ENCODE measurements around the gene ZHX3.

ZHX3 gene

DNA sequence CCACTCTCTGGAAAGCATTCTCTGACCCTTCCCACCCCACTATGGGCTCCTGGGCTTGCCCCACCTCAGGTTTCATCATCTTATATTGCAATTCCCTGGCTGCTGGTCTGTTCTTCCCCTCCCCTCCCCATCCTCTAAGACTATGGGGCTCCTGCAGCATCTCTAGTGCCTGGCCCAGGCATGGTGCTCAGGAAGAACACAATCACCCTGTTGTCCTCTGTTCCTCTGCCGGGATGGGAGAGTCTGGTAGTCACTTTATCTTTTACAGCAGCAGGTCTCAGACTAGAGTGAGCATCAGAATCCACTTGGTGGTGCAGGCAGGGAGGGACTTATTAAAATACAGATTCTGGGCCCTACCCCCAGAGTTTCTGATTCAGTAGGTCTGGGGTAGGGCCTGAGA, 18.1 kb upstream of the ZHX3 start:
- no peak for TF ChIP-seq SPI1 (IDR thresholded peaks at IDR 0.05; ENCODE audit: low read depth, low read length)
- no peak for TF ChIP-seq TAF1 (IDR thresholded peaks at IDR 0.05; ENCODE audit: low read depth, low read length)
- TF ChIP-seq POU2F2 (IDR thresholded peaks at IDR 0.05; ENCODE audit: low read depth, low read length), result no peak
- no peak for TF ChIP-seq POLR2A (IDR thresholded peaks at IDR 0.05; ENCODE audit: low read depth, low read length)
- TF ChIP-seq PAX5 (IDR thresholded peaks at IDR 0.05; ENCODE audit: insufficient read depth, low read length, severe bottlenecking), result no peak
- FAIRE-seq (no peak), DNase-seq (ENCODE audit: insufficient read length, low spot score) (no peak)

DNA sequence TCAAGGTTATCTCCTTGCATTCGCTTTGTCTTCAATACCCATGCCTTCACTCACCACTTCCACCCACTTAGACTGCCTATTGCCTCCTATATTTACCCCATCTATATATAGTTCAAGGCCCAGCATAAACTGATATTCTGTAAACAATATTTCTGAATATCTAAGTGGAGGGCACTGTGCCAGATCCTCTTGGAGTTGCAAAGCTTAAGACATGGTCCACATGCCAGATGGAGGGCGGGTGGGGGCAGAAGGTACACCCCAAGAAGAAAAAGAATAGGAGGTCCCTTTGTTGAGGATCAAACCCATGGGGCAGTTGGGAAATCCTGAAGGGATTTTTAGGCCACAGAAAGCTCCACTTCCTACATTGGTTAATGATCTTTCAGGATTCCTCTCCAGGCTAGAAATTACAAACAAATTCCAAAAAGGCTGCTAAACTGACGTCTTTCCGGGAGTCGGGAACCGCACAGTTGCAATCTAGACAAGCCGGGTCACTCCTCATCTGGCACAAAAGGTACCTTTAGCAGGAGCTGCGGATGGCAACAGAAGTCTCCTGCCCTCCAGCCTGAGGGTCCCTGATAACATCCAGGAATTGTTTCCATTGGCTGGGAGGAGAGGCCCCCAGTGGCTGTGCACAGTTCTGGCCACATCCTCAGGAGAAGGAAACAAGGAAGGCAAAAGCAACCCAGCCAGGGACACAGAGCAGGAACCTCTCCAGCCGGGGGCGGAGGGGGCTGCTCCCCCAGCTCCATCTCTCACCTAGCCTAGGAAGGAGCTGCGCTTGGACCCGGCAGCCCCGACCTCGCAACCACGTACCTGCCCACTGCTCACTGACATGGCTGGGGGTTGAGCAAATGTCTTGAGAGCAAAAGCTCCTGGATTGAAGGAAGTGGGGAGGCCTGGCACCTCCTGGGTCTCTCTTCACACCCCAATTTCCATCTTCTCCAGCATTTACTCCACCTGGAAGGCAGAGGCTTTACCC, 17.2 kb upstream of the ZHX3 start:
- TF ChIP-seq POLR2A (IDR thresholded peaks at IDR 0.05; ENCODE audit: low read depth, low read length) (no peak), POLR2AphosphoS5 (IDR thresholded peaks at IDR 0.05; ENCODE audit: low read depth, low read length) (no peak), TAF1 (IDR thresholded peaks at IDR 0.05; ENCODE audit: low read depth, low read length) (no peak), PAX5 (IDR thresholded peaks at IDR 0.05; ENCODE audit: insufficient read depth, low read length, severe bottlenecking) (no peak), SPI1 (IDR thresholded peaks at IDR 0.05; ENCODE audit: low read depth, low read length) (no peak), POU2F2 (IDR thresholded peaks at IDR 0.05; ENCODE audit: low read depth, low read length) (no peak)
- DNase-seq (ENCODE audit: insufficient read length, low spot score), result no peak
- FAIRE-seq, result no peak

DNA sequence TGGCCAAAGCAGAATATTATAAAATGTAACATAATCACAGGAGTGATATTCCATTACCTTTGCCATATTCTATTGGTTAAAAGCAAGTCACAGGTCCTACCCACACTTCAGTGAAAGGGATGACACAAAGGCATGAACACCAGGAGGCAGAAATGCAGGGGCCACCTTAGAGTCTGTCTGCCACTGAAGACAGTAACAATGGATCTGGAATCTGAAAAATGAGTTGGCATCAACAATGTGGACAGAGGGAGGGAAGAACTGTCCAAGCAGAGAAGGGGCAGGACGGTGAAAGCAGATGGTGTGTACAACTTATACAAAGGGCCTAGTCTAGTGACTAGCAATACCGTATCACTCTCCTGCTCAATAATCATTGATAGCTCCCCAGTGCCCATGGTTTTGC, 16.5 kb upstream of the ZHX3 start:
- FAIRE-seq (no peak), DNase-seq (ENCODE audit: insufficient read length, low spot score) (no peak)
- TF ChIP-seq POLR2AphosphoS5 (IDR thresholded peaks at IDR 0.05; ENCODE audit: low read depth, low read length) (no peak), POU2F2 (IDR thresholded peaks at IDR 0.05; ENCODE audit: low read depth, low read length) (no peak), POLR2A (IDR thresholded peaks at IDR 0.05; ENCODE audit: low read depth, low read length) (no peak), TAF1 (IDR thresholded peaks at IDR 0.05; ENCODE audit: low read depth, low read length) (no peak), PAX5 (IDR thresholded peaks at IDR 0.05; ENCODE audit: insufficient read depth, low read length, severe bottlenecking) (no peak), SPI1 (IDR thresholded peaks at IDR 0.05; ENCODE audit: low read depth, low read length) (no peak)

DNA sequence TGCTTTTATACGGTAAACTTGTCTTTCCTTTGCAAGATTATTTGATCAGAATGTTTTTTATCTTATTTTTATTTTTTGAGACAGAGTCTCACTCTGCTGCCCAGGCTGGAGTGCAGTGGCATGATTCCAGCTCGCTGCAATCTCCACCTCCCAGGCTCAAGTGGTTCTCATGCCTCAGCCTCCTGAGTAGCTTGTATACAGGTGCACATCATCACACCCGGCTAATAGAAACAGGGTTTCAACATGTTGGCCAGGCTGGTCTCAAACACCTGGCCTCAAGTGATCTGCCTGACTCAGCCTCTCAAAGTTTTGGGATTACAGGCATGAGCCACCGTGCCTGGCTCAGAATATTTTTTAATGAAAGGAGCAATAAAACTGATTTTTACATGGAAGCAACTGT, 14.2 kb upstream of the ZHX3 start:
- DNase-seq (ENCODE audit: insufficient read length, low spot score), result no peak
- no peak for TF ChIP-seq POLR2A (IDR thresholded peaks at IDR 0.05; ENCODE audit: low read depth, low read length)
- TF ChIP-seq TAF1 (IDR thresholded peaks at IDR 0.05; ENCODE audit: low read depth, low read length), result no peak
- no peak for TF ChIP-seq PAX5 (IDR thresholded peaks at IDR 0.05; ENCODE audit: insufficient read depth, low read length, severe bottlenecking)
- no peak for TF ChIP-seq POLR2AphosphoS5 (IDR thresholded peaks at IDR 0.05; ENCODE audit: low read depth, low read length)
- no peak for TF ChIP-seq POU2F2 (IDR thresholded peaks at IDR 0.05; ENCODE audit: low read depth, low read length)
- no peak for TF ChIP-seq SPI1 (IDR thresholded peaks at IDR 0.05; ENCODE audit: low read depth, low read length)
- no peak for FAIRE-seq

DNA sequence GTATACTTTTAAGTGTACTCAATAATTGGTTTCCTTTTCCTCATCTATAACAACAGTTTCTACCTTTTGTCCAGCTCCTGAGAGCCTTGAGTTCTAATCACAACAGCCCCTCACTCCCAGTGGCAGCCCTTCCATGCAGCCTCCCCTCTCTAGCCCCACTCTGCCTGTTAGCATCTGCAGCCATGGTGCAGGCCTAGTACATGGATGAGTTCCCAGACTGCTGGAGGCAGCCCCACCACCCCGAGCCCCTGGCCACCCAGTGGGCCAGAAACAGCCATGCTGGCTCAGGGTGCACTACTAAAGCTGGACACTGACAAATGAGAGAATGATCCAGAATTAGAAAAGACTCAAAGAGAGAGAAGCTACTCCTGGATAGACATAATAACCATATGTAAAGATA, 13.4 kb upstream of the ZHX3 start:
- DNase-seq (ENCODE audit: insufficient read length, low spot score) (no peak), FAIRE-seq (no peak)

DNA sequence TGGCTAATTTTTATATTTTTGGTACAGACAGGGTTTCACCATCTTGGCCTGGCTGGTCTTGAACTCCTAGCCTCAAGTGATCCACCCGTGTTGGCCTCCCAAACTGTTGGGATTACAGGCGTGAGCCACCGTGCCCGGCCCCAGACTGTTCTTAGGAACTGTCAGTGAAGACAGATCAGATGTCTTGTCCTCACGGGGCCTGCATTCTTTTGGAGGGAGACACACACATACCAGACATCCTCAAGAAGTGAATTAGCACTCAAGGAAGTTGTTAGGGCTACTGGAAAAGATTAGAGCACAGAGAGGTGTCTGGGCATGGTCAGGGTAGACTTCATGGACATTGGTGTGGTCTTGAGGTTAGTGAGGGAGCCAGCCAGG, 12.8 kb upstream of the ZHX3 start:
- no peak for TF ChIP-seq PAX5 (IDR thresholded peaks at IDR 0.05; ENCODE audit: insufficient read depth, low read length, severe bottlenecking)
- TF ChIP-seq POLR2A (IDR thresholded peaks at IDR 0.05; ENCODE audit: low read depth, low read length), result no peak
- TF ChIP-seq POU2F2 (IDR thresholded peaks at IDR 0.05; ENCODE audit: low read depth, low read length), result no peak
- no peak for TF ChIP-seq SPI1 (IDR thresholded peaks at IDR 0.05; ENCODE audit: low read depth, low read length)
- no peak for TF ChIP-seq POLR2AphosphoS5 (IDR thresholded peaks at IDR 0.05; ENCODE audit: low read depth, low read length)
- no peak for TF ChIP-seq TAF1 (IDR thresholded peaks at IDR 0.05; ENCODE audit: low read depth, low read length)
- FAIRE-seq (no peak), DNase-seq (ENCODE audit: insufficient read length, low spot score) (no peak)

More for the DNA sequence above, 13.4 kb upstream of the ZHX3 start:
- TF ChIP-seq TAF1 (IDR thresholded peaks at IDR 0.05; ENCODE audit: low read depth, low read length), result no peak
- TF ChIP-seq SPI1 (IDR thresholded peaks at IDR 0.05; ENCODE audit: low read depth, low read length), result no peak
- TF ChIP-seq POU2F2 (IDR thresholded peaks at IDR 0.05; ENCODE audit: low read depth, low read length), result no peak
- no peak for TF ChIP-seq POLR2AphosphoS5 (IDR thresholded peaks at IDR 0.05; ENCODE audit: low read depth, low read length)
- TF ChIP-seq POLR2A (IDR thresholded peaks at IDR 0.05; ENCODE audit: low read depth, low read length), result no peak
- no peak for TF ChIP-seq PAX5 (IDR thresholded peaks at IDR 0.05; ENCODE audit: insufficient read depth, low read length, severe bottlenecking)

DNA sequence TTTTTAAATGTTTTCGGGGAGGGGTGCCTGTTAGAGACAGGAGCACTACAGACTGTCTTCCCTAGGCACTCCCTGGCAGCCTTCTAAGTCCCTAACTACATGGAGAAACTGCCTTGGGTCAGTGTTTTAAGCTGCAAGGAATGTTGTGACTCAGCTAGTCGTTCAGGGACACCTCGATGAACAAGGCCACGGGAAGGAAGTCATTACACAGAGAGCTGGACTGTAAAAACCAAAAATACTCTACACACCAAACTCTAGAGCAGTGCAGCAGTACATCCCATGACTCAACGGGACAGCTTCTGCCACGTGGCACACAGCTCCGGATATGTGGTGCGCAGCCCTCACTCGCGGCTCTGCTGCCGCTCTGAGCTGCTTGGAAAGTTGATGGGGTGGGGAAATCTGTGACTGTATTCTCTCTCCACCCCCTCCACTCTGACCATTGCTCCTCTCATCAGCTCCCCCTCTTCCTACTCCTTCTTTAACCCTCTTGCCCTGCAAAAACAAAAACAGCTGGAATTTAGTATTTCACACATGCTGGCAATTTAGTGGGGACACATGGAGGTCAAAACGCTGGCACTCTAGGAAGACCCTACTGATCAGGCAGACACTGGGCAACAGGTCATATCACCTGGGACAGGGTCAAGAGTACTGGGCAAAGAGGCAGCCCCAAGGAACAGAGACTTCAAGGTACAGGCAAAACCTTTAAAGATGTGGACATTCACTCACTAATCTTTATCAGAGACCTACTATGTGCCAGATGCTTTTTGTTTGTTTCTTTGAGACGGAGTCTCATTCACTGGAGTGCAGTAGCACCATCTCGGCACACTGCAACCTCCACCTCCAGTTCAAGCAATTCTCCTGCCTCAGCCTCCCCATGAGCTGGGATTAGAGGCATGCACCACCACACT, 12.2 kb upstream of the ZHX3 start:
- TF ChIP-seq PAX5 (IDR thresholded peaks at IDR 0.05; ENCODE audit: insufficient read depth, low read length, severe bottlenecking), result no peak
- no peak for TF ChIP-seq SPI1 (IDR thresholded peaks at IDR 0.05; ENCODE audit: low read depth, low read length)
- no peak for TF ChIP-seq POU2F2 (IDR thresholded peaks at IDR 0.05; ENCODE audit: low read depth, low read length)
- no peak for TF ChIP-seq TAF1 (IDR thresholded peaks at IDR 0.05; ENCODE audit: low read depth, low read length)
- TF ChIP-seq POLR2A (IDR thresholded peaks at IDR 0.05; ENCODE audit: low read depth, low read length), result no peak
- TF ChIP-seq POLR2AphosphoS5 (IDR thresholded peaks at IDR 0.05; ENCODE audit: low read depth, low read length), result no peak
- DNase-seq (ENCODE audit: insufficient read length, low spot score) (no peak), FAIRE-seq (peak; percentile 86)

DNA sequence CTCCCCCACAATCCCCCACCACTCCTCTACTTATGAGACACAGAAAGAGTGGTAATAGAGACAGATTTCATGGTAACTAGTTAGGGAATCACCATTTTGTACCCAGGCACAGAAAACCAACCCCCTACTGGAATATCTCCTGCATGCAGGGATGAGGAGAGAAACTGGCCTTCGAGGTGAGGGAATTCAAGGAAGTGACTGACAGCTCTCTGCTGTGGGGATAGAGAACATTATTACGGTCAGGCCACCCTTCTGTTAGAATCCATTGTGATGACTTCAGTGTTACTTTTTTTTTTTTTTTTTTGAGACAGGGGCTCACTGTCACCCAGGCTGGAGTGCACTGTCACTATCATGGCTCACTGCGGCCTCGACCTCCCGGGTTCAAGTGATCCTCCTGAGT, 9.6 kb upstream of the ZHX3 start:
- no peak for FAIRE-seq
- no peak for DNase-seq (ENCODE audit: insufficient read length, low spot score)
- TF ChIP-seq POLR2A (IDR thresholded peaks at IDR 0.05; ENCODE audit: low read depth, low read length), result no peak

DNA sequence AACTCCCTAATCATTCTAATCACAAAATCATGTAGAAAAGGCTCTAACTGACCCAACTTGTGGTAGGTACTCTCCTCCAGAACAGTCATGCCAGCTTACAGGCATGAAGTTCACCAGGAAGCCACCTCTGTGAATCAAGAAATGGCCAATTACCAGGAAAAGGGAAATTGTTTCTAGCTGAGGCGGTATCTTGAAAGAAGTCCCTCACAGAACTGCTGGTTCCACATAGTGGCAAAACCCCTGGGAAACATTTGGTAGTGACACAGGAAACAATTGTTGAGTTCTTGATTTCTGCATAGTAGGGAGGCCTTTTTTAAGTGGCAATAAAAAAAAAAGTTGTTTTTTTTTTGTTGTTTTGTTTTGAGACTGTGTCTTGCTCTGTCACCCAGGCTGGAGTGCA, 3.4 kb upstream of the ZHX3 start:
- no peak for FAIRE-seq

More for the DNA sequence above, 3.4 kb upstream of the ZHX3 start:
- DNase-seq (ENCODE audit: insufficient read length, low spot score), result no peak
- TF ChIP-seq POU2F2 (IDR thresholded peaks at IDR 0.05; ENCODE audit: low read depth, low read length) (no peak), POLR2AphosphoS5 (IDR thresholded peaks at IDR 0.05; ENCODE audit: low read depth, low read length) (no peak), TAF1 (IDR thresholded peaks at IDR 0.05; ENCODE audit: low read depth, low read length) (no peak), POLR2A (IDR thresholded peaks at IDR 0.05; ENCODE audit: low read depth, low read length) (no peak), SPI1 (IDR thresholded peaks at IDR 0.05; ENCODE audit: low read depth, low read length) (no peak), PAX5 (IDR thresholded peaks at IDR 0.05; ENCODE audit: insufficient read depth, low read length, severe bottlenecking) (no peak)

All from GM12891 (cell line).